HL-60 (cell line): Measurements from ENCODE around the gene CLPTM1.

Experiments used
- DNase-seq, 2 experiments: peaks; one replicate each; pipeline ENCODE4 v3.0.0-alpha.2; 2010 to 2020; ENCODE audit warnings: low read depth in 1 of 2, low spot score in 1 of 2
- H3K27ac ChIP-seq: fragments of 250-450 bp; sonication (Bioruptor Pico); replicated peaks from 2 replicates; pipeline ENCODE4 v1.5.1; 2020; ENCODE audit warnings: mild to moderate bottlenecking, moderate library complexity
- H3K27me3 ChIP-seq: fragments of 250-450 bp; sonication (Bioruptor Pico); 2 replicates; pipeline ENCODE4 v1.5.1; 2021; ENCODE audit warnings: mild to moderate bottlenecking, moderate library complexity; ENCODE audit not compliant: insufficient read depth, poor library complexity, severe bottlenecking
- H3K4me3 ChIP-seq: replicated peaks from 2 replicates; pipeline ENCODE4 v1.5.1; 2011; ENCODE audit warnings: mild to moderate bottlenecking, control low read depth, low read length; ENCODE audit not compliant: insufficient read depth
- GABPA ChIP-seq: IDR thresholded peaks from 2 replicates; pipeline ENCODE4 v1.6.1; 2012; ENCODE audit warnings: low read depth
- POLR2AphosphoS5 ChIP-seq: IDR thresholded peaks from 2 replicates; pipeline ENCODE4 v1.6.1; 2012; ENCODE audit warnings: low read depth
- REST ChIP-seq: IDR thresholded peaks from 2 replicates; pipeline ENCODE4 v1.6.1; 2012; ENCODE audit warnings: low read depth; ENCODE audit not compliant: insufficient replicate concordance
- SPI1 ChIP-seq: IDR thresholded peaks from 2 replicates; pipeline ENCODE4 v1.6.1; 2012; ENCODE audit warnings: low read depth, mild to moderate bottlenecking, borderline replicate concordance
- TF ChIP-seq, protein P1 (sequence below): IDR thresholded peaks from one replicate; pipeline ENCODE4 v1.5.1; 2011; ENCODE audit warnings: low read length, control low read depth, inconsistent platforms; ENCODE audit not compliant: insufficient read depth

CLPTM1 gene

GRCh38 chr19:45038931-45039893, 84.0 kb downstream of the CLPTM1 start, which contains the start of gene CLASRP:
Gene CLASRP (plus strand): TSS chr19:45039045. CDS start chr19:45040213, 1,168 bp downstream.
- Histone ChIP-seq H3K4me3 (peak within 1 kb of the TSS; percentile 90), H3K27me3 (no peaks in the 10 kb centered on the region), H3K27ac (peak within 1 kb of the TSS; percentile 90)
- peak; percentile 71; the same call in 1 of the 2 replicates for TF ChIP-seq SPI1
- TF ChIP-seq POLR2AphosphoS5: peak; percentile 91
- TF ChIP-seq, protein P1, sequence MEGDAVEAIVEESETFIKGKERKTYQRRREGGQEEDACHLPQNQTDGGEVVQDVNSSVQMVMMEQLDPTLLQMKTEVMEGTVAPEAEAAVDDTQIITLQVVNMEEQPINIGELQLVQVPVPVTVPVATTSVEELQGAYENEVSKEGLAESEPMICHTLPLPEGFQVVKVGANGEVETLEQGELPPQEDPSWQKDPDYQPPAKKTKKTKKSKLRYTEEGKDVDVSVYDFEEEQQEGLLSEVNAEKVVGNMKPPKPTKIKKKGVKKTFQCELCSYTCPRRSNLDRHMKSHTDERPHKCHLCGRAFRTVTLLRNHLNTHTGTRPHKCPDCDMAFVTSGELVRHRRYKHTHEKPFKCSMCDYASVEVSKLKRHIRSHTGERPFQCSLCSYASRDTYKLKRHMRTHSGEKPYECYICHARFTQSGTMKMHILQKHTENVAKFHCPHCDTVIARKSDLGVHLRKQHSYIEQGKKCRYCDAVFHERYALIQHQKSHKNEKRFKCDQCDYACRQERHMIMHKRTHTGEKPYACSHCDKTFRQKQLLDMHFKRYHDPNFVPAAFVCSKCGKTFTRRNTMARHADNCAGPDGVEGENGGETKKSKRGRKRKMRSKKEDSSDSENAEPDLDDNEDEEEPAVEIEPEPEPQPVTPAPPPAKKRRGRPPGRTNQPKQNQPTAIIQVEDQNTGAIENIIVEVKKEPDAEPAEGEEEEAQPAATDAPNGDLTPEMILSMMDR: no peak
- peak; percentile 94 for TF ChIP-seq GABPA
- no peak for TF ChIP-seq REST
- peak; percentile 86 to 90 for DNase-seq

GRCh38 chr19:45040059-45040771, 85.0 kb downstream of the CLPTM1 start:
- Histone ChIP-seq H3K4me3 (peak overlapping the region; percentile 90), H3K27ac (peak overlapping the region; percentile 90), H3K27me3 (no peaks in the 10 kb centered on the region)
- peak; percentile 66 to 83 for DNase-seq
- TF ChIP-seq SPI1: peak; percentile 97
- TF ChIP-seq GABPA: 0 out of 2 replicates have a peak, but pooled peaks have one; percentile 41
- TF ChIP-seq POLR2AphosphoS5: peak; percentile 56; the same call in 1 of the 2 replicates
- TF ChIP-seq, protein P1: no peak
- no peak for TF ChIP-seq REST

GRCh38 chr19:45041125-45041524, 85.9 kb downstream of the CLPTM1 start:
- DNase-seq: no peak

More at GRCh38 chr19:45041125-45041524, 85.9 kb downstream of the CLPTM1 start:
- H3K27ac ChIP-seq: peak overlapping the region; percentile 90
- TF ChIP-seq GABPA (no peak), POLR2AphosphoS5 (no peak)
- peak overlapping the region; percentile 34; the same call in 1 of the 2 replicates for H3K4me3 ChIP-seq
- no peaks in the 10 kb centered on the region for H3K27me3 ChIP-seq
